ENCODE data around the gene ANKMY1. TPM values are rescaled to one million over a fixed set of nuclear protein-coding genes. Genes with fewer than 3 reads are reported as not detected.
"Not testable (repeated sequence)": the region's sequence is repeated elsewhere in the genome, so short reads cannot be mapped to it uniquely, and the experiment has no call there.

ANKMY1 gene
- total RNA-seq, 4 donors from 2014 or later, result 15.1 to 64.0 (median 27.5) TPM

DNA sequence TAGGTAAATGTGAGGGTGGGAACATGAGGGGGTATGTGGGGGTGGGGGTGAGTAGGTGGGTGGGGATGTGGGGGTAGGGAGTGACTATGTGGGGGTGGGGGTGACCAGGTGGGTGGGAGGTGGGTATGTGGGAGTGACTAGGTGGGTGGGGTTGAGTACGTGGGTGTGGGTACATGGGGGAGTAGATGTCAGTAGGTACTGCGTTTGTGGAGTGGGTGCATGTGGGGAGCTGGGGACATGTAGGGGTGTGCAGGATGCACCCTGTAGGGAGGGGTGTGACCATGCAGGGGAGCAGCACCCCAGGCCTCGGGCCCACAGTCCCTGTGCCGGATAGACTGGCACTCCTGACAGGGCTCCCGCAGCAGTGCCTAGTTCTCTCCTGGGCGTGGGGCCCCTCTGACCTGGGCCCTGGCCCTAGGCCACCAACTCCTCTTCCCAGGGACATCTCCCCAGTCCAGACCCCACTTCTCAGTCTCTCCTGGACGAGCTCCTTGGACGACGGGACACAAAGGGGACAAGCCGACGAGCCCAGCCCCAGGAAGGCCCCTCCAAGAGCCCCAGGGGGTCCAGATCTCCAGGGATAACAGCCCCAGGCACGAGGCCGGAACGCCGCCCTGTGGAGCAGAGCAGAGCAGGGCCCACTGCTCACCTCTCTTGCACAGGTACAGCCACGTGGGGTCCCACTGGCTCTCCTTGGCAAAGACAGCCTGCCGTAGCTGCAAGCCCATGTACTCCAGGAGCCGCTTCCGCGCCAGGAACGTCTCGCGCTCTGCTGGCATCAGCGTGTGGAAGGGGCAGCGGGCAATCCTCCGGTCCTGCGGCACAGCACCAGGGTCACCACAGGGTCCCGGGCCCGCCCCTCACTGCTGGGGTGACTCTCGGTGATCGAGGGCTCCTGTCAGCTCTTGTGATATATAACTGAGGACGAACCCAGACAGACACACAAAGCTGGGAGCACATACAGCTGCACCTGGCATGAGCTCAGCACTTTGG is 58.2 kb downstream of the ANKMY1 start:
- H3K27ac ChIP-seq, result no peak overlapping the region
- WGBS, 2 donors (ENCODE audit: low coverage in 1 of 2), result 96% methylated on average over 29 of the region's 32 CpGs; no CpG with 5 or more reads in 1 of the 2 donors
- no peak for DNase-seq
- H3K4me1 ChIP-seq, result no peaks in the 10 kb centered on the region
- intact Hi-C loops (cut with DNase I; ENCODE audit: low total_unique reads) (loop anchor here (5.0 kb wide), 1 partner anchor 533 kb away; no protein-coding TSS in a partner anchor), in situ Hi-C loops (cut with MboI; ENCODE audit: low pct_ligation_motif_present in 1 of 4, low pct_unique_long_range_greater_than_20kb in 1 of 4, low sequenced_read_pairs in 3 of 4) (loop anchor here in 2 of 4 donors (25.0 kb wide), 1 partner anchor 213 kb away; no protein-coding TSS in a partner anchor)
- H3K9me3 ChIP-seq, result no peaks in the 10 kb centered on the region
- TF ChIP-seq POLR2A (IDR thresholded peaks at IDR 0.05) (no peak), POLR2AphosphoS5 (IDR thresholded peaks at IDR 0.05) (no peak), EP300 (IDR thresholded peaks at IDR 0.05; ENCODE audit: low read depth) (no peak)
- no peaks in the 10 kb centered on the region for H3K27me3 ChIP-seq
- no peak overlapping the region for H3K4me3 ChIP-seq
- no peaks in the 10 kb centered on the region for H3K36me3 ChIP-seq

- no peaks in the 10 kb centered on the region for H3K4me1 ChIP-seq
- H3K27me3 ChIP-seq, result no peaks in the 10 kb centered on the region
- intact Hi-C loops (cut with DNase I; ENCODE audit: low total_unique reads), result loop anchor here (5.0 kb wide), 1 partner anchor 533 kb away; no protein-coding TSS in a partner anchor
- H3K36me3 ChIP-seq, result no peaks in the 10 kb centered on the region
- in situ Hi-C loops (cut with MboI; ENCODE audit: low pct_ligation_motif_present in 1 of 4, low pct_unique_long_range_greater_than_20kb in 1 of 4, low sequenced_read_pairs in 3 of 4), result no loop called here
- no peak for TF ChIP-seq POLR2AphosphoS5 (IDR thresholded peaks at IDR 0.05)
- TF ChIP-seq, protein P1, sequence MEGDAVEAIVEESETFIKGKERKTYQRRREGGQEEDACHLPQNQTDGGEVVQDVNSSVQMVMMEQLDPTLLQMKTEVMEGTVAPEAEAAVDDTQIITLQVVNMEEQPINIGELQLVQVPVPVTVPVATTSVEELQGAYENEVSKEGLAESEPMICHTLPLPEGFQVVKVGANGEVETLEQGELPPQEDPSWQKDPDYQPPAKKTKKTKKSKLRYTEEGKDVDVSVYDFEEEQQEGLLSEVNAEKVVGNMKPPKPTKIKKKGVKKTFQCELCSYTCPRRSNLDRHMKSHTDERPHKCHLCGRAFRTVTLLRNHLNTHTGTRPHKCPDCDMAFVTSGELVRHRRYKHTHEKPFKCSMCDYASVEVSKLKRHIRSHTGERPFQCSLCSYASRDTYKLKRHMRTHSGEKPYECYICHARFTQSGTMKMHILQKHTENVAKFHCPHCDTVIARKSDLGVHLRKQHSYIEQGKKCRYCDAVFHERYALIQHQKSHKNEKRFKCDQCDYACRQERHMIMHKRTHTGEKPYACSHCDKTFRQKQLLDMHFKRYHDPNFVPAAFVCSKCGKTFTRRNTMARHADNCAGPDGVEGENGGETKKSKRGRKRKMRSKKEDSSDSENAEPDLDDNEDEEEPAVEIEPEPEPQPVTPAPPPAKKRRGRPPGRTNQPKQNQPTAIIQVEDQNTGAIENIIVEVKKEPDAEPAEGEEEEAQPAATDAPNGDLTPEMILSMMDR (IDR thresholded peaks at IDR 0.05), result no peak
- no peak for TF ChIP-seq EP300 (IDR thresholded peaks at IDR 0.05; ENCODE audit: low read depth)
- no peak for TF ChIP-seq POLR2A (IDR thresholded peaks at IDR 0.05)
- no peak overlapping the region for H3K4me3 ChIP-seq
- no peak overlapping the region for H3K27ac ChIP-seq
- DNase-seq, result no peak
- no peaks in the 10 kb centered on the region for H3K9me3 ChIP-seq
- 47 to 96% methylated on average over 3 to 9 of the region's 9 CpGs for WGBS, 2 donors (ENCODE audit: low coverage in 1 of 2)
Observed at GRCh38 chr2:240498958-240499260, 58.9 kb downstream of the ANKMY1 start.

DNA sequence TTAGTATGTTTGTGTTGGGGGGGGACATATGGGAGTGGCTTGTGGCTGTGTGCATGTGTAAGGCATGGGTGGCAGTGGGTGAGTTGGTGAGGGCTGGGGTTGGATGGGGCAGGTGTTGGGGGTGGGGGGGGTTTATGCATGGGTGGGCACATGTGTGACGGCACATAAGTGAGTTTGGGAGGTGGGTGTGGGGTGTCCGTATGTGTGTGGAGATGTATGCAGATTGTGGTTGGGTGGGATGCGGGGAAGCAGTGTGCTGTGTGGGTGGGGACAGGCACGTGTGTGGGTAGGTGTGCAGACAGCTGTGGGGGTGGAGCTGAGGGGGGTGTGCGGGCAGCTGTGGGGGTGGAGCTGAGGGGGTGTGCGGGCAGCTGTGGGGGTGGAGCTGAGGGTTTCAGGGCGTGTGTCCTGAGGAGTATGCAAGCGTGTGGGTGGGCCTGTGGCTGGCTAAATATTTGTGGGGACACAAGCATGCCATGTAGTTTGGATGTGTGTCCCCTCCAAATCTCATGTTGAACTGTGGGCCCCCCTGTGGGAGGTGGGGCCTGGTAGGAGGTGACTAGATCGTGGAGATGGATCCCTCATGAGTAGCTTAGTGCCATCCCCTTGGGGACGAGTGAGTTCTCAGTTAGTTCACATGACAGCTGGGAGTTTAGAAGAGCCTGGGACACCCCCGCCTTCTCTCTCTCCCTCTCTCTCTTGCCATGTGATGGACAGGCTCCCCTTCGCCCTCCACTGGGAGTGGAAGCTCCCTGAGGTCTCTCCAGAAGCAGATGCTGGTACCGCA is 59.4 kb downstream of the ANKMY1 start:
- in situ Hi-C loops (cut with MboI; ENCODE audit: low pct_ligation_motif_present in 1 of 4, low pct_unique_long_range_greater_than_20kb in 1 of 4, low sequenced_read_pairs in 3 of 4) (no loop called here), intact Hi-C loops (cut with DNase I; ENCODE audit: low total_unique reads) (loop anchor here (5.0 kb wide), 1 partner anchor 534 kb away; no protein-coding TSS in a partner anchor)
- Histone ChIP-seq H3K27ac (no peak overlapping the region), H3K9me3 (no peaks in the 10 kb centered on the region), H3K27me3 (no peaks in the 10 kb centered on the region), H3K4me3 (no peak overlapping the region), H3K4me1 (no peaks in the 10 kb centered on the region), H3K36me3 (no peaks in the 10 kb centered on the region)
- TF ChIP-seq EP300 (IDR thresholded peaks at IDR 0.05; ENCODE audit: low read depth) (no peak), POLR2A (IDR thresholded peaks at IDR 0.05) (no peak), POLR2AphosphoS5 (IDR thresholded peaks at IDR 0.05) (no peak)
- TF ChIP-seq, protein P1 (IDR thresholded peaks at IDR 0.05), result no peak
- DNase-seq, result no peak
- 69 to 90% methylated on average over 5 to 13 of the region's 13 CpGs for WGBS, 2 donors (ENCODE audit: low coverage in 1 of 2)

- H3K4me3 ChIP-seq; H3K9me3 ChIP-seq; DNase-seq; in situ Hi-C loops (cut with MboI; ENCODE audit: low pct_ligation_motif_present in 1 of 4, low pct_unique_long_range_greater_than_20kb in 1 of 4, low sequenced_read_pairs in 3 of 4); H3K27me3 ChIP-seq; H3K4me1 ChIP-seq; H3K36me3 ChIP-seq; H3K27ac ChIP-seq: not testable (repeated sequence)
- intact Hi-C loops (cut with DNase I; ENCODE audit: low total_unique reads), result loop anchor here (5.0 kb wide), 1 partner anchor 535 kb away; no protein-coding TSS in a partner anchor
- 94 to 100% methylated on average over 1 to 7 of the region's 7 CpGs for WGBS, 2 donors (ENCODE audit: low coverage in 1 of 2)
Observed at GRCh38 chr2:240497082-240497481, 60.7 kb downstream of the ANKMY1 start.

- H3K9me3 ChIP-seq, result peaks cover 19% of the 10 kb centered on the region in 2 donors
- H3K27me3 ChIP-seq; H3K4me1 ChIP-seq; H3K4me3 ChIP-seq; DNase-seq; in situ Hi-C loops (cut with MboI; ENCODE audit: low pct_ligation_motif_present in 1 of 4, low pct_unique_long_range_greater_than_20kb in 1 of 4, low sequenced_read_pairs in 3 of 4); H3K36me3 ChIP-seq; H3K27ac ChIP-seq: not testable (repeated sequence)
- TF ChIP-seq, protein P1 (IDR thresholded peaks at IDR 0.05), result peak in 2 of 5 experiments; percentile 7 to 13
- intact Hi-C loops (cut with DNase I; ENCODE audit: low total_unique reads), result loop anchor here (5.0 kb wide), 1 partner anchor 537 kb away; no protein-coding TSS in a partner anchor
- WGBS, 2 donors (ENCODE audit: low coverage in 1 of 2), result 89 to 90% methylated on average over 3 to 11 of the region's 11 CpGs
Observed at GRCh38 chr2:240494942-240495341, 62.8 kb downstream of the ANKMY1 start.
